Right cardiac atrium (tissue), 5 donors: ENCODE data around the gene BTBD2. TPM values are rescaled to one million over a fixed set of nuclear protein-coding genes. Genes with fewer than 3 reads are reported as not detected.

Source experiments
- ATAC-seq, 2 donors: fragments of 200-7000 bp; cut with Tn5 transposase; one replicate each; pipeline versions ENCODE4 v1.8.0 to v1.9.1; 2020; ENCODE audit warnings: moderate library complexity in 2 of 2, mild to moderate bottlenecking in 1 of 2
- DNase-seq, 3 donors: peaks; one replicate each; pipeline ENCODE4 v3.0.0-alpha.2; 2020
- H3K27ac ChIP-seq: one replicate; pipeline ENCODE4 v1.5.1; 2013; ENCODE audit warnings: mild to moderate bottlenecking, low read length, control low read depth, moderate library complexity
- H3K27me3 ChIP-seq: one replicate; pipeline ENCODE4 v1.6.1; 2013; ENCODE audit not compliant: control insufficient read depth, insufficient read depth
- H3K4me1 ChIP-seq: one replicate; pipeline ENCODE4 v1.6.1; 2013; ENCODE audit warnings: low read length; ENCODE audit not compliant: control insufficient read depth, insufficient read depth
- H3K4me3 ChIP-seq: one replicate; pipeline ENCODE4 v1.5.1; 2013; ENCODE audit warnings: low read length, control low read depth
- H3K9me3 ChIP-seq: one replicate; pipeline ENCODE4 v1.6.1; 2013; ENCODE audit warnings: low read length; ENCODE audit not compliant: control insufficient read depth
- WGBS: extraction: QIAGEN DNeasy Blood & Tissue Kit; methylation state at CpG from one replicate; pipeline ENCODE4 v1.1.7; 2013; 5-methylcytosine and 5-hydroxymethylcytosine counted together
- intact Hi-C, 4 donors: fragments of 100-400 bp; cut with DNase I; formaldehyde crosslinking; loops; one replicate each; pipeline versions ENCODE4 v1.11.0 to v1.14.0; 2022 to 2023
- polyA plus RNA-seq: library from polyadenylated mRNA; stranded (reverse); fragments of 200-250 nt; gene quantifications from one replicate; pipeline ENCODE4 v1.2.3, GENCODE V29; 2013
- total RNA-seq, 4 donors: library from RNA; stranded (reverse); fragmentation: NEBNext Ultra II Directional; extraction: Animal tissue kit (Norgen Biotek cat#: 25700); gene quantifications; one replicate each; pipeline ENCODE4 v1.2.1, GENCODE V29; 2021
- donor health status: healthy with polysubstance abuse.
- donor health status: DM: no; HTN: yes; CAD: no.
- donor health status: DM: no; HTN: no; CAD: no.
- donor health status: DM: no; HTN: yes; CAD: no; lungs with severe emphysema.
- donor health status: DM: yes; HTN: yes; CAD: no.

Gene BTBD2
- total and polyA plus RNA-seq, 5 donors, result 39.3 to 68.4 (median 61.5) TPM

GRCh38 chr19:1961000-1961883 is 54.3 kb downstream of the BTBD2 start:
- no peak for ATAC-seq
- peak in 1 of 3 donors; percentile 30 for DNase-seq
- Histone ChIP-seq H3K27ac (no peak overlapping the region), H3K4me1 (no peaks in the 10 kb centered on the region), H3K4me3 (no peak overlapping the region), H3K9me3 (no peaks in the 10 kb centered on the region), H3K27me3 (no peaks in the 10 kb centered on the region)
- WGBS, result 90% methylated on average over 42 of the region's 42 CpGs
- intact Hi-C loops, result no loop called here

- intact Hi-C loops, result no loop called here
- Histone ChIP-seq H3K27me3 (no peaks in the 10 kb centered on the region), H3K4me1 (no peaks in the 10 kb centered on the region), H3K9me3 (no peaks in the 10 kb centered on the region), H3K4me3 (no peak overlapping the region), H3K27ac (no peak overlapping the region)
- ATAC-seq (no peak), DNase-seq (peak in 1 of 3 donors; percentile 28)
- 91% methylated on average over 32 of the region's 32 CpGs for WGBS
Observed at GRCh38 chr19:1959928-1960589, 55.5 kb downstream of the BTBD2 start.

GRCh38 chr19:1957562-1958248 is 57.8 kb downstream of the BTBD2 start:
- DNase-seq, result peak in 1 of 3 donors; percentile 49
- Histone ChIP-seq H3K4me1 (no peaks in the 10 kb centered on the region), H3K4me3 (no peak overlapping the region), H3K27me3 (no peaks in the 10 kb centered on the region), H3K9me3 (no peaks in the 10 kb centered on the region), H3K27ac (no peak overlapping the region)
- peak in 1 of 2 donors; percentile 2 for ATAC-seq
- 84% methylated on average over 40 of the region's 40 CpGs for WGBS
- intact Hi-C loops, result no loop called here

GRCh38 chr19:1956868-1957492 is 58.5 kb downstream of the BTBD2 start:
- intact Hi-C loops, result no loop called here
- Histone ChIP-seq H3K4me3 (no peak overlapping the region), H3K4me1 (no peaks in the 10 kb centered on the region), H3K9me3 (no peaks in the 10 kb centered on the region), H3K27ac (no peak overlapping the region), H3K27me3 (no peaks in the 10 kb centered on the region)
- WGBS, result 77% methylated on average over 28 of the region's 28 CpGs
- DNase-seq, result peak; percentile 20 to 74 (median 54)
- ATAC-seq, result peak; percentile 14 to 18

DNA sequence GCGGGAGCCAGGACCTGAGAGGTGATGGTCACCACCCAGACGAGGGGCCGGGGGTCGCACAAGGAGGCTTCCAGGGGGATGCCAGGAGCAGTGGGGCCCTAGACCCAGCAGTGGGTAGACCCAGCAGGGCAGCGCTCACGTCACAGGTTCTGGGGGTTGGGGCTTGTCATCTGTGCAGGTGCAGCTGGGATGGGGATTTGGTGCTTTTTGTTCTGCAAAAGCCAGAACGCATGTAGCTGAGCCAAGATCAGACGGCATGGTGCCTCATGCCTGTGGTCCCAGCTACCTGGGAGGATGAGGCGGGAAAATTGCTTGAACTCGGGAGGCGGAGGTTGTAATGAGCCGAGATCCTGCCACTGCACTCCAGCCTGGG is 59.4 kb downstream of the BTBD2 start:
- WGBS, result 95% methylated on average over 12 of the region's 12 CpGs
- no peak for ATAC-seq
- H3K27me3 ChIP-seq, result no peaks in the 10 kb centered on the region
- DNase-seq, result peak in 1 of 3 donors; percentile 51
- H3K9me3 ChIP-seq, result no peaks in the 10 kb centered on the region
- intact Hi-C loops, result no loop called here
- no peaks in the 10 kb centered on the region for H3K4me1 ChIP-seq
- H3K27ac ChIP-seq, result no peak overlapping the region
- no peak overlapping the region for H3K4me3 ChIP-seq

- ATAC-seq, result peak in 1 of 2 donors; percentile 7
- Histone ChIP-seq H3K4me3 (no peak overlapping the region), H3K27me3 (no peaks in the 10 kb centered on the region), H3K4me1 (no peaks in the 10 kb centered on the region), H3K9me3 (no peaks in the 10 kb centered on the region), H3K27ac (no peak overlapping the region)
- peak; percentile 16 to 48 (median 45) for DNase-seq
- intact Hi-C loops, result no loop called here
- 83% methylated on average over 51 of the region's 51 CpGs for WGBS
Observed at GRCh38 chr19:1955171-1956121, 60.1 kb downstream of the BTBD2 start.

- DNase-seq (peak in 1 of 3 donors; percentile 55), ATAC-seq (no peak)
- intact Hi-C loops, result no loop called here
- Histone ChIP-seq H3K27ac (no peak overlapping the region), H3K4me3 (no peak overlapping the region), H3K27me3 (no peaks in the 10 kb centered on the region), H3K4me1 (no peaks in the 10 kb centered on the region), H3K9me3 (no peaks in the 10 kb centered on the region)
- WGBS, result 87% methylated on average over 15 of the region's 15 CpGs
Observed at GRCh38 chr19:1954532-1954933, 61.0 kb downstream of the BTBD2 start.

DNA sequence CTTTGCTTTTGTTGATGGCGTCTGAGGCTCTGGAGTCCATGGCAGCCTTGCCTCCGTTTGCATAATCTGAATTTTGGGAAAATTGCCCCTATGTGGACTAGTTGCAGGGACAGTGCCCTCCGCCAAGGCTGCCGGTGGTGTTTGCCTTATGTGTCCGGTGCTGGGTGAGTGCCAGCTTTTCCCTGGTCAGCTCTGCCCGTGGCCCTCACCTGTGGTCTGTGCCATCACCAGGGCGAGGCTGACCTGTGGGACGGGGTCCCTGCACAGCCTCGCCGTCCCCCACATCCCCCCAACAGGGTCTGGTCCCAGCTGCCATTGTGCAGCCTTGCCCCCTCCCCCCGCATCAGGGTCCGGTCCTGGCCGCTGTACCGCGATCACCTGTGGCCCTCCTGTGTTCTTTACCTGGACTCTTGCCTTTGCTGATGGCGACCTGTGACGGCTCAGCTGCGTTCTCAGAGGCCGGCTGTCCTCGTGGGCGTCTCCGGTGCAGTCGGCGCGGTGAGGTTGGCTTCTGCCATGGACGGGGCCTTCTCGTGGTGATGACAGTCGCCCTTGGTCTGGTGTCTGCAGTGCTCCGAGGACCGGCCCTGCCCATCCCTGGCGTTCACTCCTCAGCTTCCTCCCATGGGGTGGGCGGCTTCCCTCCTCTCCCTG is 61.9 kb downstream of the BTBD2 start:
- Histone ChIP-seq H3K4me1 (no peaks in the 10 kb centered on the region), H3K4me3 (no peak overlapping the region), H3K27ac (no peak overlapping the region), H3K9me3 (no peaks in the 10 kb centered on the region), H3K27me3 (no peaks in the 10 kb centered on the region)
- intact Hi-C loops, result no loop called here
- DNase-seq (peak in 1 of 3 donors; percentile 53), ATAC-seq (no peak)
- 91% methylated on average over 32 of the region's 32 CpGs for WGBS

DNA sequence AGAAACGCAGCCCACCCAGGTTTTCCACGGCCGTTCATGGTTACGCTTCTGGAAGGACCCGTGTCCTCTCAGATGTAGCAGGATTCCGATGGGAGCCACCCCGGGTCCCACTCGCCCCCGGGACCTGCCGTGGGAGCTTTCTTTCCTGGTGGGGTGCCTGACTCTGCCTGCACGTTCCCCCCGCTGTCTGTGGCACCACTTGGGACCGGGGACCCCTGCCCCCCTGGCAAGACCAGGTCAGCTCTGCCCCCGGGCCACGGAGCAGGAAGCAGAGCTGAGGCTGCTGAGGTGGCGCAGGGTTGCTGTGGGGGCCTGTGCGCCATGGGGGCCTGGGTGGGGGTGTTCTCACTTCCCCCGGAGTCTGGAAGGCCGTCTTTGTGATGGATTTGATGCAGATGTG is 62.5 kb downstream of the BTBD2 start:
- intact Hi-C loops, result no loop called here
- Histone ChIP-seq H3K27me3 (no peaks in the 10 kb centered on the region), H3K27ac (no peak overlapping the region), H3K9me3 (no peaks in the 10 kb centered on the region), H3K4me1 (no peaks in the 10 kb centered on the region), H3K4me3 (no peak overlapping the region)
- WGBS, result 88% methylated on average over 19 of the region's 19 CpGs
- ATAC-seq (no peak), DNase-seq (peak in 1 of 3 donors; percentile 37)
